HepG2 (cell line): ENCODE results near the gene HOXA5. TPM values are rescaled to one million over a fixed set of nuclear protein-coding genes. Genes with fewer than 3 reads are reported as not detected.

ENCODE experiments used
- ATAC-seq: fragments of 200-7000 bp; cut with Tn5 transposase; 3 replicates; pipeline ENCODE4 v1.9.1; 2020; ENCODE audit warnings: mild to moderate bottlenecking, moderate library complexity
- BruUV-seq: library from RNA; stranded (reverse); fragments of 400-500 nt; replicated peaks from 2 replicates; lab custom pipeline; 2021; lab: Mats Ljungman, UMichigan
- CTCF ChIA-PET: fragments of 300-600 bp; formaldehyde crosslinking; extraction: SDS; loops from one replicate; lab custom pipeline; 2021; ENCODE audit warnings: low total read pairs, inconsistent platforms, low intra/inter-chr PET ratio; lab: Yijun Ruan, JAX
- POLR2A ChIA-PET: fragments of 350-600 bp; sonication (Branson Sonifier 250); formaldehyde crosslinking; loops from one replicate; lab custom pipeline; 2020; ENCODE audit warnings: antibody characterized with exemption, inconsistent platforms; lab: Yijun Ruan, JAX
- DNase-seq: peaks from one replicate; pipeline ENCODE4 v3.0.0-alpha.2; 2015; ENCODE audit warnings: low spot score
- FAIRE-seq: peaks from 3 replicates; lab custom pipeline; 2011; peaks lifted over from hg19 to GRCh38; lab: Jason Lieb, UNC
- H2AFZ ChIP-seq: one replicate; pipeline ENCODE4 v1.6.1; 2011; ENCODE audit warnings: low read length, inconsistent platforms
- H3K27ac ChIP-seq: fragments of 300-600 bp; 3 replicates; pipeline ENCODE4 v1.8.0; 2011; ENCODE audit warnings: mixed run types, mild to moderate bottlenecking, mixed read lengths, low read length, inconsistent platforms; ENCODE audit not compliant: insufficient read depth; ENCODE audit errors: extremely low read length
- H3K27me3 ChIP-seq, 2 experiments: fragments of 200-600 bp in 1 of 2; 2 replicates in 1 of 2; 3 replicates in 1 of 2; pipeline versions ENCODE4 v1.6.0 to v1.8.0; 2011; ENCODE audit warnings: low read length in 2 of 2, mild to moderate bottlenecking in 2 of 2, moderate library complexity in 2 of 2, inconsistent platforms in 1 of 2; ENCODE audit not compliant: insufficient read depth in 2 of 2, control insufficient read depth in 1 of 2
- H3K36me3 ChIP-seq, 2 experiments: fragments of 200-600 bp in 1 of 2; replicated peaks in 1 of 2; 2 replicates in 1 of 2; 3 replicates in 1 of 2; pipeline versions ENCODE4 v1.5.1 to v1.8.0; 2011; ENCODE audit warnings: low read length in 2 of 2, inconsistent platforms in 1 of 2; ENCODE audit not compliant: insufficient read depth in 2 of 2, control insufficient read depth in 1 of 2
- H3K4me1 ChIP-seq: 2 replicates; pipeline ENCODE4 v1.5.1; 2012; ENCODE audit warnings: low read length, inconsistent platforms; ENCODE audit not compliant: insufficient read depth
- H3K4me2 ChIP-seq: 2 replicates; pipeline ENCODE4 v1.6.0; 2011; ENCODE audit warnings: low read depth, low read length, inconsistent platforms
- H3K4me3 ChIP-seq, 3 experiments: fragments of 200-600 bp in 1 of 3; sonication (generic), shearing (Covaris generic) in 1 of 3; replicated peaks in 1 of 3; 2 replicates each; pipeline ENCODE4 v1.5.1; 2011 to 2016; ENCODE audit warnings: low read length in 3 of 3, inconsistent platforms in 2 of 3, low read depth in 2 of 3, mild to moderate bottlenecking in 2 of 3, control low read depth in 1 of 3, mixed read lengths in 1 of 3; ENCODE audit not compliant: insufficient read depth in 1 of 3
- H3K79me2 ChIP-seq: one replicate; pipeline ENCODE4 v1.6.1; 2011; ENCODE audit warnings: low read length, inconsistent platforms; ENCODE audit not compliant: insufficient read depth
- H3K9ac ChIP-seq: 2 replicates; pipeline ENCODE4 v1.6.0; 2011; ENCODE audit warnings: mild to moderate bottlenecking, low read depth, low read length, inconsistent platforms; ENCODE audit not compliant: insufficient read depth
- H3K9me3 ChIP-seq: 2 replicates; pipeline ENCODE4 v1.5.1; 2012; ENCODE audit warnings: mild to moderate bottlenecking, low read length
- H4K20me1 ChIP-seq: 2 replicates; pipeline ENCODE4 v1.6.0; 2011; ENCODE audit warnings: inconsistent platforms, mild to moderate bottlenecking, low read length, moderate library complexity; ENCODE audit not compliant: insufficient read depth
- DDIT3 ChIP-seq: sonication (generic); formaldehyde crosslinking; IDR thresholded peaks from 2 replicates; pipeline ENCODE4 v1.4.0; 2020; ENCODE audit warnings: mild to moderate bottlenecking, missing genetic modification reagents
- DZIP1 ChIP-seq: sonication (generic); formaldehyde crosslinking; IDR thresholded peaks from 2 replicates; pipeline ENCODE4 v1.5.0; 2020; ENCODE audit warnings: mild to moderate bottlenecking, missing genetic modification reagents
- HNRNPH1 ChIP-seq: fragments of 200-400 bp; formaldehyde crosslinking; optimal IDR thresholded peaks from 2 replicates; pipeline ENCODE3; 2017; ENCODE audit warnings: mild to moderate bottlenecking, low read depth, low read length
- ISX ChIP-seq: sonication (generic); formaldehyde crosslinking; conservative IDR thresholded peaks from 2 replicates; pipeline ENCODE4 v1.5.0; 2020; ENCODE audit warnings: missing genetic modification reagents
- MTA3 ChIP-seq: sonication (generic); formaldehyde crosslinking; IDR thresholded peaks from 2 replicates; pipeline ENCODE4 v1.4.0; 2020; ENCODE audit warnings: missing genetic modification reagents
- MYNN ChIP-seq: sonication (generic); formaldehyde crosslinking; IDR thresholded peaks from 2 replicates; pipeline ENCODE4 v1.4.0; 2020; ENCODE audit warnings: mild to moderate bottlenecking, low read depth, missing genetic modification reagents
- NFATC3 ChIP-seq: sonication (generic); formaldehyde crosslinking; IDR thresholded peaks from 2 replicates; pipeline ENCODE4 v1.5.1; 2020; ENCODE audit warnings: mild to moderate bottlenecking, missing genetic modification reagents
- RAD21 ChIP-seq: fragments of 450-650 bp; formaldehyde crosslinking; IDR thresholded peaks from 2 replicates; pipeline ENCODE4 v1.5.0; 2020; ENCODE audit warnings: mild to moderate bottlenecking
- TERF1 ChIP-seq: sonication (generic); formaldehyde crosslinking; IDR thresholded peaks from 2 replicates; pipeline ENCODE4 v1.8.0; 2022; ENCODE audit warnings: mild to moderate bottlenecking, missing genetic modification reagents, moderate library complexity
- ZNF337 ChIP-seq: sonication (generic); formaldehyde crosslinking; IDR thresholded peaks from 2 replicates; pipeline ENCODE4 v1.5.1; 2020; ENCODE audit warnings: missing genetic modification reagents, low read depth, mild to moderate bottlenecking, borderline replicate concordance
- ZNF644 ChIP-seq: IDR thresholded peaks from 2 replicates; pipeline ENCODE4 v1.6.1; 2016; ENCODE audit warnings: low read depth
- ZNF678 ChIP-seq: sonication (generic); formaldehyde crosslinking; IDR thresholded peaks from 2 replicates; pipeline ENCODE4 v1.4.0; 2020; ENCODE audit warnings: mild to moderate bottlenecking, missing genetic modification reagents
- ZNF7 ChIP-seq: IDR thresholded peaks from 2 replicates; pipeline ENCODE4 v1.6.1; 2016; ENCODE audit warnings: missing biosample characterization, missing genetic modification reagents
- WGBS: methylation state at CpG from one replicate; pipeline ENCODE4 v1.1.6; 2017; ENCODE audit warnings: low lambda C conversion rate; 5-methylcytosine and 5-hydroxymethylcytosine counted together
- in situ Hi-C: cut with HindIII; loops from 2 replicates; pipeline ENCODE4 v1.10.0; 2017; ENCODE audit warnings: low pct_unique_long_range_greater_than_20kb; ENCODE audit not compliant: extremely low pct_ligation_motif_present
- intact Hi-C: fragments of 100-400 bp; cut with micrococcal nuclease; formaldehyde crosslinking; loops from one replicate; pipeline ENCODE4 v1.10.0; 2022; ENCODE audit not compliant: unreplicated experiment
- polyA plus RNA-seq, 8 experiments: library from polyadenylated mRNA; depleted of rRNA in 3 of 8; stranded (reverse) in 7 of 8; unstranded in 1 of 8; fragments of >200 nt; fragmentation: Illumina TruSeq in 4 of 8; extraction: Trizol in 4 of 8; gene quantifications; 2 replicates each; pipeline versions ENCODE4 v1.2.1 to v1.2.3, GENCODE V29; 2011 to 2016; ENCODE audit warnings: low read depth in 4 of 8, missing spikeins in 1 of 8, mixed read lengths in 1 of 8; ENCODE audit not compliant: insufficient read depth in 1 of 8
- total RNA-seq, 5 experiments: library from RNA; depleted of rRNA; stranded (reverse); fragments of >200 nt; fragmentation: Illumina TruSeq; extraction: Trizol; gene quantifications; 2 replicates each; pipeline ENCODE4 v1.2.3, GENCODE V29; 2016; ENCODE audit warnings: low read depth in 1 of 5
- TF ChIP-seq, protein P1 (sequence below): sonication (generic); formaldehyde crosslinking; IDR thresholded peaks from 2 replicates; pipeline ENCODE4 v1.4.0; 2020; ENCODE audit warnings: low read depth, mild to moderate bottlenecking, missing genetic modification reagents

The HOXA5 gene
- total and polyA plus RNA-seq, 2 of the 13 experiments (the other 11 are each of a cell fraction or from before 2014, with no cell fraction given), result 3.2 to 3.6 TPM

DNA sequence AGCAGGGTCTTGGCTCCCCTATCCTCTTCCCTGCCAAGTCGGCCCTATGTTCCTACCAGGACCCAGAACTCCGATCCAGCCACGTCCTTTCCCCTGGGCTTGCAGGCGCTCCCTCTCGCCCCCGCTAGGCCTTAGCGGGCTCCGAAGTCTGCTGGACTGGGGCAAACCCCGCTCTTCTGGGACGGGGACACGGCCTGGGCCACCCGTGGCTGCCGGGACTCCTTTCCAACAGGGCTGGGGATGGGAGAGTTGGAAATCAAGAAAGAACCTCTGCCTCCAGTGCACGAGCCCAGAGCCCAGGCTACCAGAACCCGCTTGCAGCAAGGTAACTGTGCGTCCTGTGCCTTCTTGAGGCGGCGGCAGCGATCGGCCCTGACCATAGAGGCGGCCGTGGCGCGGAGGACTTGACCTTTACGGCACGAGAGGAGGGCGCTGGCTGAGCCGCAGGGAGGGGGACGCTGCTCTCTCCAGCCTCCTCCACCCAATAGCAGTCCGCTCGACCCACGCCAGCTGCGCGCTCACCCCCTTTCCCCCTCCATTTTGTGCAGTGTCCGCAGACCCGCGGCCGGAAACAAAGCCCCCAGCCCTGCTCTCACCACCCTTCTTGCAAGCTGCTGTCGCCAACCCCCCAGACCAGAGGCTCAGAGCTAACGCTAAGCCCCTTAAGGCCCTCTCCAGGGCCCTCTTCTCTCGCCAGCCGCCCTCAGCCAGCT, 48.5 kb upstream of the HOXA5 start (continued):
- TF ChIP-seq, protein P1, sequence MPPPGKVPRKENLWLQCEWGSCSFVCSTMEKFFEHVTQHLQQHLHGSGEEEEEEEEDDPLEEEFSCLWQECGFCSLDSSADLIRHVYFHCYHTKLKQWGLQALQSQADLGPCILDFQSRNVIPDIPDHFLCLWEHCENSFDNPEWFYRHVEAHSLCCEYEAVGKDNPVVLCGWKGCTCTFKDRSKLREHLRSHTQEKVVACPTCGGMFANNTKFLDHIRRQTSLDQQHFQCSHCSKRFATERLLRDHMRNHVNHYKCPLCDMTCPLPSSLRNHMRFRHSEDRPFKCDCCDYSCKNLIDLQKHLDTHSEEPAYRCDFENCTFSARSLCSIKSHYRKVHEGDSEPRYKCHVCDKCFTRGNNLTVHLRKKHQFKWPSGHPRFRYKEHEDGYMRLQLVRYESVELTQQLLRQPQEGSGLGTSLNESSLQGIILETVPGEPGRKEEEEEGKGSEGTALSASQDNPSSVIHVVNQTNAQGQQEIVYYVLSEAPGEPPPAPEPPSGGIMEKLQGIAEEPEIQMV (CRISPR knock-in tag), result no peak
- TF ChIP-seq MYNN (no peak), ZNF678 (CRISPR knock-in tag) (no peak), MTA3 (CRISPR knock-in tag) (no peak), TERF1 (CRISPR knock-in tag) (no peak), RAD21 (CRISPR knock-in tag) (no peak), DDIT3 (CRISPR knock-in tag) (no peak)

- DNase-seq (no peak), FAIRE-seq (no peak), ATAC-seq (no peak)
- POLR2A ChIA-PET, result interaction anchor here (0.6 kb wide), 1 partner anchor 34 kb away, joined by 3 read pairs; no protein-coding TSS in a partner anchor
- H3K27ac ChIP-seq, result no peak overlapping the region
- no peak overlapping the region for H3K4me2 ChIP-seq
- H3K79me2 ChIP-seq, result no peaks in the 10 kb centered on the region
- H2AFZ ChIP-seq, result no peak overlapping the region
- TF ChIP-seq ZNF644, result no peak
- no peak for TF ChIP-seq ZNF7 (CRISPR knock-in tag)
- TF ChIP-seq NFATC3 (CRISPR knock-in tag), result no peak
- TF ChIP-seq ISX (CRISPR knock-in tag), result no peak
- no peak for TF ChIP-seq ZNF337 (CRISPR knock-in tag)
- no peak for TF ChIP-seq HNRNPH1
- TF ChIP-seq DZIP1 (CRISPR knock-in tag), result no peak
- H3K9me3 ChIP-seq, result no peaks in the 10 kb centered on the region
- no peak overlapping the region for H3K9ac ChIP-seq
- intact Hi-C loops (loop anchor here (10.0 kb wide), 1 partner anchor 414 kb away; no protein-coding TSS in a partner anchor), in situ Hi-C loops (no loop called here)
- H3K36me3 ChIP-seq, result no peaks in the 10 kb centered on the region
- H3K4me1 ChIP-seq, result peaks cover 15% of the 10 kb centered on the region; the same call in 1 of the 2 replicates
- H3K4me3 ChIP-seq, result no peak overlapping the region
- 73% methylated on average over 13 of the region's 15 CpGs for WGBS
- H4K20me1 ChIP-seq, result no peaks in the 10 kb centered on the region
- no TSS peak for BruUV-seq
- peaks cover 13 to 76% of the 10 kb centered on the region in 2 experiments for H3K27me3 ChIP-seq
- CTCF ChIA-PET, result no interaction called here
These were observed 47.8 kb upstream of the HOXA5 start for GRCh38 chr7:27191161-27191731.
